ENCODE data around the gene MSL1. TPM values are rescaled to one million over a fixed set of nuclear protein-coding genes. Genes with fewer than 3 reads are reported as not detected.

Gene MSL1
- total and polyA plus RNA-seq, 2 of the 13 experiments (the other 11 are each of a cell fraction or from before 2014, with no cell fraction given): 63.8 to 88.5 TPM

DNA sequence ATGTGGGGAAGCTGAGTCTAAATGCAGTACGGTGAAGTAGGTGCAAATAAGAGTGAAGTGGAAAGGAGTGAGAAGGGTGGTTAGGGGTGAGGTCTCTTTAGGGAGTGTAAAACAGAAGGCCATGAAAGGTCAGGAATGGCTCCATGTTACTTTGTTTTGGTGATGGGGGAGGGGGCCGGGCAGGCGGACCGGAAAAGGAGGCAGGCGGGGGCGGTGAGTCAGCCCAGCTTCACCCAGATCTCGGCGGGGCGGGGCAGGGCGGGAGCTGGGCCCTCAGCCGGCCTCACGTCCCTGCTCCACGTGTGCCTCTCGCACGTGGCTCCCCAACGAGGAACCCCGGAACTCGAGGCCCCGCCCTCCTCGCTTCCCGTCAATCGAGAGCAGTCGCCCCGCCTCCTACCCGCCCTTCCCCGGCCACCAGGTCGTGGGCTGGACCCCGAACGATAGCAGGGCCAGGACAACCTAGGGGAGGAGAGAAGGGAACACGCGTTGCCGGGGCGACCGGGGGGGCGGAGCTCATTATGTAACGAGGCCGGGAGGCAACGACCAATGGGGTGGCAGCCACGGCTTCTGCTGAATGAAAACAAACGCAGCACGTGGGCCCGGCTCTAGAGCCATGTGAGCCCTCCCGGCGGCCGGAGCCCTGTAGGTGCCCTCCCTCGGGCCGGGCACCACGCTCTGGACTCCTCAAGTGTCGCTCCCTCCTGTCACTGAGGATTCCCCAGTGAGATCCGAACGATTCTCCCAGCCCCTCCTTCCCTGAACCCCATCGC, 22.7 kb upstream of the MSL1 start (continued):
- peak; percentile 94 for TF ChIP-seq RFXAP (CRISPR knock-in tag; IDR thresholded peaks at IDR 0.05; ENCODE audit: borderline replicate concordance)
- peak; percentile 94 for TF ChIP-seq CBX5 (CRISPR knock-in tag; IDR thresholded peaks at IDR 0.05; ENCODE audit: borderline replicate concordance)
- TF ChIP-seq EP300 (IDR thresholded peaks at IDR 0.05; ENCODE audit: low read depth in 2 of 2, low read length in 2 of 2): peak; percentile 45 to 74; a peak in 3 of 4 replicates
- peak; percentile 88 for TF ChIP-seq EP300 (CRISPR knock-in tag; IDR thresholded peaks at IDR 0.05; ENCODE audit: borderline replicate concordance)
- no peak for TF ChIP-seq FOXP1 (IDR thresholded peaks at IDR 0.05)
- peak; percentile 79 for TF ChIP-seq FOXP1 (CRISPR knock-in tag; IDR thresholded peaks at IDR 0.05)
- no peak for TF ChIP-seq NFE2L2 (IDR thresholded peaks at IDR 0.05; ENCODE audit: low read length)
- 0 out of 2 replicates have a peak, but pooled peaks have one; percentile 39 for TF ChIP-seq ZNF510 (CRISPR knock-in tag; IDR thresholded peaks at IDR 0.05; ENCODE audit: low read depth)
- peak; percentile 99 for TF ChIP-seq ZSCAN21 (CRISPR knock-in tag; IDR thresholded peaks at IDR 0.05; ENCODE audit: borderline replicate concordance)
- TF ChIP-seq ZNF709 (CRISPR knock-in tag; IDR thresholded peaks at IDR 0.05): peak; percentile 98
- TF ChIP-seq, protein P1, sequence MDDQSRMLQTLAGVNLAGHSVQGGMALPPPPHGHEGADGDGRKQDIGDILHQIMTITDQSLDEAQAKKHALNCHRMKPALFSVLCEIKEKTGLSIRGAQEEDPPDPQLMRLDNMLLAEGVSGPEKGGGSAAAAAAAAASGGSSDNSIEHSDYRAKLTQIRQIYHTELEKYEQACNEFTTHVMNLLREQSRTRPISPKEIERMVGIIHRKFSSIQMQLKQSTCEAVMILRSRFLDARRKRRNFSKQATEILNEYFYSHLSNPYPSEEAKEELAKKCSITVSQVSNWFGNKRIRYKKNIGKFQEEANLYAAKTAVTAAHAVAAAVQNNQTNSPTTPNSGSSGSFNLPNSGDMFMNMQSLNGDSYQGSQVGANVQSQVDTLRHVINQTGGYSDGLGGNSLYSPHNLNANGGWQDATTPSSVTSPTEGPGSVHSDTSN (CRISPR knock-in tag; IDR thresholded peaks at IDR 0.05; ENCODE audit: borderline replicate concordance): no peak
- peak; percentile 93 for TF ChIP-seq ZNF331 (CRISPR knock-in tag; IDR thresholded peaks at IDR 0.05)
- TF ChIP-seq JUN (CRISPR knock-in tag; IDR thresholded peaks at IDR 0.05): peak; percentile 75
- TF ChIP-seq ERF (CRISPR knock-in tag; IDR thresholded peaks at IDR 0.05): peak; percentile 100
- no peak for TF ChIP-seq ZNF12 (CRISPR knock-in tag; IDR thresholded peaks at IDR 0.05)
- peak; percentile 92 for TF ChIP-seq ETV6 (CRISPR knock-in tag; conservative IDR thresholded peaks at IDR 0.05)
- TF ChIP-seq ZNF713 (CRISPR knock-in tag; IDR thresholded peaks at IDR 0.05): peak; percentile 57; the same call in 1 of the 2 replicates
- TF ChIP-seq ZEB1 (IDR thresholded peaks at IDR 0.05; ENCODE audit: insufficient replicate concordance, low read depth): no peak
- no peak for TF ChIP-seq MBNL3 (CRISPR knock-in tag; conservative IDR thresholded peaks at IDR 0.05)
- TF ChIP-seq ZNF441 (CRISPR knock-in tag; IDR thresholded peaks at IDR 0.05; ENCODE audit: borderline replicate concordance): no peak
- TF ChIP-seq, protein P2, sequence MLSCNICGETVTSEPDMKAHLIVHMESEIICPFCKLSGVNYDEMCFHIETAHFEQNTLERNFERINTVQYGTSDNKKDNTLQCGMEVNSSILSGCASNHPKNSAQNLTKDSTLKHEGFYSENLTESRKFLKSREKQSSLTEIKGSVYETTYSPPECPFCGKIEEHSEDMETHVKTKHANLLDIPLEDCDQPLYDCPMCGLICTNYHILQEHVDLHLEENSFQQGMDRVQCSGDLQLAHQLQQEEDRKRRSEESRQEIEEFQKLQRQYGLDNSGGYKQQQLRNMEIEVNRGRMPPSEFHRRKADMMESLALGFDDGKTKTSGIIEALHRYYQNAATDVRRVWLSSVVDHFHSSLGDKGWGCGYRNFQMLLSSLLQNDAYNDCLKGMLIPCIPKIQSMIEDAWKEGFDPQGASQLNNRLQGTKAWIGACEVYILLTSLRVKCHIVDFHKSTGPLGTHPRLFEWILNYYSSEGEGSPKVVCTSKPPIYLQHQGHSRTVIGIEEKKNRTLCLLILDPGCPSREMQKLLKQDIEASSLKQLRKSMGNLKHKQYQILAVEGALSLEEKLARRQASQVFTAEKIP (CRISPR knock-in tag; IDR thresholded peaks at IDR 0.05; ENCODE audit: borderline replicate concordance): no peak
- TF ChIP-seq ZNF138 (CRISPR knock-in tag; IDR thresholded peaks at IDR 0.05; ENCODE audit: low read depth): peak; percentile 93
- TF ChIP-seq MED13 (CRISPR knock-in tag; IDR thresholded peaks at IDR 0.05): 0 out of 2 replicates have a peak, but pooled peaks have one; percentile 50
- TF ChIP-seq SRY (CRISPR knock-in tag; IDR thresholded peaks at IDR 0.05): peak; percentile 96
- TF ChIP-seq SAP130 (CRISPR knock-in tag; IDR thresholded peaks at IDR 0.05; ENCODE audit: low read depth): peak; percentile 100
- TF ChIP-seq ZNF124 (CRISPR knock-in tag; IDR thresholded peaks at IDR 0.05): peak; percentile 80; the same call in 1 of the 2 replicates
- TF ChIP-seq EHMT2 (IDR thresholded peaks at IDR 0.05; ENCODE audit: borderline replicate concordance, low read depth, low read length): no peak
- no peak for TF ChIP-seq FOXM1 (CRISPR knock-in tag; IDR thresholded peaks at IDR 0.05)
- TF ChIP-seq PTBP1 (IDR thresholded peaks at IDR 0.05; ENCODE audit: low read depth, low read length, poor library complexity, severe bottlenecking): no peak
- TF ChIP-seq, protein P3, sequence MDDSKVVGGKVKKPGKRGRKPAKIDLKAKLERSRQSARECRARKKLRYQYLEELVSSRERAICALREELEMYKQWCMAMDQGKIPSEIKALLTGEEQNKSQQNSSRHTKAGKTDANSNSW (CRISPR knock-in tag; IDR thresholded peaks at IDR 0.05; ENCODE audit: borderline replicate concordance): peak; percentile 64; the same call in 1 of the 2 replicates
